HG02571 (cell line): ENCODE measurements around the gene LRRC45.

Source experiments
- ATAC-seq: cut with Tn5 transposase; IDR thresholded peaks from one replicate; pipeline ENCODE4 v1.9.1; 2021; ENCODE audit warnings: mild to moderate bottlenecking, moderate library complexity; ENCODE audit not compliant: unreplicated experiment

The LRRC45 gene

DNA sequence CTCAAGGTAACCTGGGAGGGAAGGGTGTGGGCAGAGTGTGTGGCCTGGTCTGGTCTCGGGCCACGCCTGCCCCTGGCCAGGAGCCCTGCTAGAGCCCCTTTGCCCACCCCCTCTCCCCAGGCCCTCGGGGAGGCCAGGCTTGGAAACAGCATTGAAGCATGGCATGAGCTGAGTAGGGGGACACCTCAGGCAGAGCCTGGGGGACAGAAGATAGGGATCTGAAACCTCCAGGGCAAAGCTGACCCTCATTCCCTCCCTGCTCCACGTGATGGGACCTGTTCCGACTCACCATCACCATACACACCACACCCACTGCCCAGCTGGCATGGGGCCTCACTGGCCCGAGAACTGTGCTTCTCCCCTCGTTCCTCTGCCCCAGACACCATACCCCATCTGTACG, 26.0 kb downstream of the LRRC45 start:
- ATAC-seq, result no peak

DNA sequence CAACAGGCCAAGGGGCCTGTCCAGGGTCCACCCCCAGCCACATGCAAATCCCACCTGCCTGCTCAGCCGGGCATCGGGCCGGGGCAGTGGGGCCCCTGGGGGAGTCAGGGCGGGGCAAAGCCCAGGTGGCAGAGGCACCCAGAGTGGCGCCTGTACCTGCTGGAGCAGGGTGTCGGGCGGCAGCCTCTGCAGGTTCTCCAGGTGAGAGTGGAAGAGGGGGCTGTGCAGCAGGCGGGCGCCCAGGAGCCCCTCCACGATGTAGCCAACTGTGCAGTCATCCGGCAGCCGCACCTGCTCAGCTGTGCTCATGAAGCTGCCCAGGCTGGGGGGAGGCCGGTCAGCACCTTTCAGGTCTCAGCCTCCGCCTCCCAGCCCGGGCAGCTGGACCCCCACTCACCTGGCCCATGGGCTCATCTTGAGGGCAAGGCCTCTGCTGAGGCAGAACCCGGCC, 26.4 kb downstream of the LRRC45 start:
- no peak for ATAC-seq

DNA sequence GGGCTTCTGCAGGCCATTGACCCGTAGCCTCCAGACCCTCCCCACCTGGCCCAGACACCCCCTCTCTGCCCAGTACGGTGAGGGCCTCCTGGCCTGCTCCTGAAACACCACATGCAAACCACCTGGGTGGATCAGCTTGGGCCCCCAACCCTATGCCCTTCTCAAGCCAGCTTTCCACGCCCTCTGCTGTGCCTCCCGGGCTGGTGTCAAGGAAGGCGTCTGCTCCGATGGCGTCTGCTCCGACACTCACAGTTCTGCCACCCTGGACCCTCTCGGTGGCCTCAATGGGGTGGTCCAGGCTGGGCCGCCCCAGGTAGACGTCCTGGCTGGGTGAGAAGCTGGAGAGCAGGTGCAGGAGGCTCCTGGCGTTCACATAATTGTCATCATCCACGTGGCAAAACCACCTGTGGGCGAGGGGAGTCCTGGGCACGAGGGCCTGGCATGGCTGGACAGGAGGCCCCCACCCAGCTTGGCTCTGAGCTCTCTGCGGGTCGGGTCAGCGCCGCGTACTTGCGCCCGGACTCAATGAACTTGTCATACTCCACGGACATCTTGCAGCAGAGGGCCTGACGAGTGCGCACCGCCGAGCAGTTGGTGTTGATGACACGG, 27.2 kb downstream of the LRRC45 start:
- ATAC-seq, result no peak

DNA sequence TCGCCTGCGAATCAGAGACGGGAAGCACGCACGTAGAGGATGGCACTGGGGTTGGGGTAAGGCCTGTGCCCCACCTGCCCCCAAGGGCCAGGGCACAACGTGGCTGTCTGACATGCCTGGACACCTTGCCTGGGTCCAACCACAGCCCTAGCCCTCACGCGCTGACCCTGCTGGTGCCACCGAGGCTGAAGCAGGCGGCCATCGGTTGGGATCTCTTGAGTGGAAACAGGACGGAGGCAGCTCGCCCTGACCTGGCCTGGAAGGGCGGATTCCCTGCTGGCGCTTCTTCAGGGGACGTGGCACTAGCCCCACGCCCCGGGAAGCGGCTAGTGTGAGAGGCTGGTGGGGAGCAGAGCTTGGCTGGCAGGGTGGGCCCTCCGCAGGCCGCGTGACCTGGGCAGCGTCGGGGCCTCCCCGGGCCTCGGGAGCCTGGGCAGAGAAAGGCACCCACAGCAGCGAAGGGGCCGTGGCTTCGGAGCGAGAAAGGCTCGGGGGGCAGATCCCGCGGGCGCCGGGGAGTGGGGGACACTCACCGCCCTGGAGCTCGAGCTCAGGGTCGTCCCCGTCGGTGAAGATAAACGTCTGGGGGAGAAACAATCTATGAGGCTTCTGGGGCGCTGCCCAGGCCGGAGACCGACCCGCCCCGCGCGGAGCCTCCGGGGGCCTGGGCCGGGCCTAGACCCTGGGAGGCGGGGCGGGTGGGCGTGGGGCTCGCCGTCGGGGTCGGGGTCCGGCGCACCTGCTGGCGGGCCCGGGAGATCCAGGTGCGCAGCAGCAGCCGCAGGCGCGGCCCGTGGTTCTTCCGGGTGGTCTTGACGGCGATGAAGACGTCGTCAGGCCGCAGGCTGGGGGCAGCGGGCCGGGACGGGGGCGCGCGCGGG, 27.9 kb downstream of the LRRC45 start:
- ATAC-seq, result no peak

DNA sequence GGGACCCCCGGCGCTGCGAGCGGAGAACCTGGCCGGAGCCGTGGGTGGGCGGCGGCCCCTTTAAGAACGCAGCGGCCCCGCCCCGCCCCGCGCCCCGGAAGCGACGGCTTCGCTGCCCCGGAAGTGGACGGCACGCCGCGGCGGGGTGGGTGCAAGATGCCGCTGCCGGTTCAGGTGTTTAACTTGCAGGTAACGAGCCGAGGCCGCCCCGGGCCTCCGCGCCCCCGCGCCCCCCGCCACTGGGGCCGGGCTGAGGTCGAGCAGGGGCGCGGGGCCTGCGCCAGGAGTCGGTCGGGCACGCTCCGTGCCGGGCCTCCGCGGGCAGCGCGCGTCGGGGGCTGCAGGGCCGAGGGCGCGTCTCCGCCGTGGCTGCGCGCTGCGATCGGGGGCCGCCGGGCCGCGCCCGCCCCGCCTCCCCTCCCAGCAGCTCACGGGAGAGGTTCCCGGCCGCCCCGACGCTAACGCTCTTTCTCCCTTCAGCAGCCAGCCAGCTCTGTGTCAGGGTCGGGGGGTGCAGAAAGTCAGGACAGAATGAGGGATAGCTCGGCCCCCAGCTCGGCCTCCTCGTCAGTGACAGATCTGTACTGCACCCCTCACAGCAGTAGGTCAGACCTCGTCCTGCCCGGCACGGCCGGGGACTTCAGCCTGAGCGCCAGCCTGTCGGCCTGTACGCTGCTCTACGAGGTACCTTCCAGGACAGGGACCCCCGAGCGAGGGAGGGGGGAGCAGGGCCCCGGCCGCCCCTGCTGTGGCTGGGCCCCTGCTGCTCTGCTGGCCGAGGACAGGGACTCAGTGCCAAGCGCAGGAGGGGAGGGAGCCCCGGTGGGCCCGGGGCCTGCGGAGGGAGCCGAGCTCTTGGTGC, 28.9 kb downstream of the LRRC45 start, which contains the start of the genes GPS1 and RFNG:
Gene GPS1 (plus strand): TSS at position 123 of the 862 bp plus-strand sequence. CDS start 34 bp downstream, at position 157.
Gene RFNG (minus strand): TSS at position 36 of the 862 bp plus-strand sequence. CDS start 45 bp downstream, outside the sequence.
- ATAC-seq, result no peak

DNA sequence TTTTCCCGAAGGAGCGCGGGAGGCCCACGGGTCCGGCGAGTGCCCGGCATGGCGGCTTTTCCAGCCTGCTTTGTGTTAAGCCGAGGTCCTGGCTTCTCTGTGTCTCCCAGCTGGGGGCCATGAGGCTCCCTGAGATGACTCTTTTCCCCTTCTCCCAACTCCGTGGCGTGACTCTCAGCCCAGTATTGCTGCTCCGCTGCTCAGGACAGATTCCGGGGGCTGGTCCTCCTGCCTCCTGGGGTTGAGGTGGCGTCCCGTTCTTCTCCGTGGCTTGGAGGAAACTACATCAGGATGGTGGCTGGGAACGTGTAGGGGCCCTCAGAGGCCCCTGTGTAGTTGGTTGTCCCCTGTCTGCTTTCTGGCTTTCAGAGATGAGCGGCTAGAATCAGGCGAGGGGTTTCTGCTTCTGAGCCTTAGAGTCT, 29.5 kb downstream of the LRRC45 start:
- no peak for ATAC-seq

DNA sequence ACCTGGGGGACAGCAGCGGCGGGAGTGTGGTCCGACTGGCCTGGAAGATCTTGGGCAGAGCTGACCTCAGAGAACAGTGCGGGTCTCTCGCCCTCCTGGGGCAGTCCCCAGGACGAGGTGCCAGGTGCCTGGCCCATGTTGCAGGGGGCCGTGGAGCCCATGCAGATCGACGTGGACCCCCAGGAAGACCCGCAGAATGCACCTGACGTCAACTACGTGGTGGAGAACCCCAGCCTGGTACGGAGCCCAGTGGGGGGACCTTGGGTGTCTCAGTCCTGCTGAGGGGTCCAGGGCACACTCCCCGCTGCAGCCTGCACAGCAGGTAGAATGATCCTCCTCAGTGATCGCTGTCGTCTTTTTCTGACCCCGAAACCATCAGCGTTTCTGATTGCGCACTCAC, 30.0 kb downstream of the LRRC45 start:
- ATAC-seq, result no peak

DNA sequence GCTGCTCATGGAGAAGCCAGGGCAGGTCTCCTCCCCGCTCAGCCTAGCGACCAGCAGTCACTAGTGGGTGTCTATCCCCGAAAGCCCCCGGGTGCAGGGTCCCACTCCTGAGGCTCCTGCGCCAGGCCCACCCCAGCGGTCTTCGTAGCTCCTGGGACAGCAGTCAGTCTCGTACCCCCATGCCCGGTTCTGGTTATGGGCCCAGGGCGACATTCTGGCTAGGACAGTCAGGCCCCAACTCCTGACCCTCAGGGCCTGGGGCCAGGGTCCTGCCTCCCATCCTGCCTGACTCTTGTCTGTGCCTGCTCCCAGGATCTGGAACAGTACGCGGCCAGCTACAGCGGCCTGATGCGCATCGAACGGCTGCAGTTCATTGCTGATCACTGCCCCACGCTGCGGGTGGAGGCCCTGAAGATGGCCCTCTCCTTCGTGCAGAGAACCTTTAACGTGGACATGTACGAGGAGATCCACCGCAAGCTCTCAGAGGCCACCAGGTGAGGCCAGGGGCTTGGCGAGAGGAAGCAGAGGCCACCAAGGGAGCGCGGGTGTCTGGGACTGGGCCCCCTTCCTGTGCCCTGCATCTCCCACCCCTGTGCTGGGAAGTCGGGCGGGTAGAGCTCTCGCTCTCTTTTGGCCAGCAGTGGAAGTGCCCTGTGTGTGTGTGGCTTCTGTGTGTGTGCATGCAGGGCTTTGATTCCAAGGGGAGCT, 30.6 kb downstream of the LRRC45 start:
- ATAC-seq, result no peak

DNA sequence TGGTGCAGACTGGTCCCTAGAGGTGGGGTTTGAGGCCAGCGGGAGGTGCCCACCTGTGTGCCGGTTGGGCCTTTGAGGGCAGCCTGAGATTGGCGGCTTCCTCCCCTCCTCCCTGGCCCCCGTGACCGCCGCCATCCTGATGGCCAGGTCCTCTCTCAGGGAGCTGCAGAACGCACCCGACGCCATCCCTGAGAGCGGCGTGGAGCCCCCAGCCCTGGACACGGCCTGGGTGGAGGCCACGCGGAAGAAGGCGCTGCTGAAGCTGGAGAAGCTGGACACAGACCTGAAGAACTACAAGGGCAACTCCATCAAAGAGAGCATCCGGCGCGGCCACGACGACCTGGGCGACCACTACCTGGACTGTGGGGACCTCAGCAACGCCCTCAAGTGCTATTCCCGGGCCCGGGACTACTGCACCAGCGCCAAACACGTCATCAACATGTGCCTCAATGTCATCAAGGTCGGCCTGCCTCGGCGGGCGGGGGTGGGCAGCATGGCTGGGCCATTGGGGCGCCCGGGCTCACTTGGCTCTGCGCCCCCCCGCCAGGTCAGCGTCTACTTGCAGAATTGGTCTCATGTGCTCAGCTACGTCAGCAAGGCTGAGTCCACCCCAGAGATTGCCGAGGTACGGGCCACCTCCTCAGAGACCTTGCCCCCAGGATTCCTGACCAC, 31.4 kb downstream of the LRRC45 start:
- no peak for ATAC-seq

DNA sequence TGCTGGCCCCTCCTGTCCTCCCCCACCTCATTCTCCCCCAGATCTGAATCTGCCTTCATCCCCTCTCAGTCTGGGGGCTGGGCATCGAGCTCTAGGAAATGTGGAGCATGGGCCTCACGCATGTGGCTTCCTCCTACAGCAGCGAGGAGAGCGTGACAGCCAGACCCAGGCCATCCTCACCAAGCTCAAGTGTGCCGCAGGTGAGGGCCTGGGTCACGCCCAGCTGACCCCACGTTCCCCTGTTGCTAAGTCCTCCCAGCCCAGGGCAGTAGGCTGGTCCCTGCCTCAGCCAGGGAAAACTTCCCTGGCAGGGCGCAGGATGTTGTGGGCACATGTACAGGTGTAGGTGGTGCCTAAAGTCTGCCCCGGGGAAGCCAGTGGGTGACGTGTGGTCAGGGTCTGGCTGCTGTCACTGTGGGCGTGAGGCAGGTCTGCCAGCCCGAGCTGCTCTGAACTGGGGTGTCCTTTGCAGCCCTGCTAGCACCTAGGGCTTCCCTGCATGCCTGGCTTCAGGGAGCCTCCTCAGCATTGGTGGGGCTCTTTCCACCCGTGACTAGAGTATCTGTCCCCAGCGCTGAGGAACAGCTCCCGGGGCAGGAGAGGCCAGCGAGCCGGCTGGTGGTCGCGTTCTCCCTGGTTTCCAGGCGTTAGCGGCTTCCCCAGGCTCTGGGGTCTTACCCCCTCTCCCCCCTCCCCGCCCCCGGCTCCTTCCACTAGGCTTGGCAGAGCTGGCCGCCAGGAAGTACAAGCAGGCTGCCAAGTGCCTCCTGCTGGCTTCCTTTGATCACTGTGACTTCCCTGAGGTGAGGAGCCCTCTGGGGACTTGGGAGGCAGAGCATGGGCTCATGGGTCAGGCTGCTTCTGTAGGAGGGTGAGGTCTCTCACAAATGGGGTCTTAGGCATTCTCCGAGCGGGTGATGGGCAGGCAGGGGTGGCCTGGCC, 32.2 kb downstream of the LRRC45 start:
- ATAC-seq, result no peak

DNA sequence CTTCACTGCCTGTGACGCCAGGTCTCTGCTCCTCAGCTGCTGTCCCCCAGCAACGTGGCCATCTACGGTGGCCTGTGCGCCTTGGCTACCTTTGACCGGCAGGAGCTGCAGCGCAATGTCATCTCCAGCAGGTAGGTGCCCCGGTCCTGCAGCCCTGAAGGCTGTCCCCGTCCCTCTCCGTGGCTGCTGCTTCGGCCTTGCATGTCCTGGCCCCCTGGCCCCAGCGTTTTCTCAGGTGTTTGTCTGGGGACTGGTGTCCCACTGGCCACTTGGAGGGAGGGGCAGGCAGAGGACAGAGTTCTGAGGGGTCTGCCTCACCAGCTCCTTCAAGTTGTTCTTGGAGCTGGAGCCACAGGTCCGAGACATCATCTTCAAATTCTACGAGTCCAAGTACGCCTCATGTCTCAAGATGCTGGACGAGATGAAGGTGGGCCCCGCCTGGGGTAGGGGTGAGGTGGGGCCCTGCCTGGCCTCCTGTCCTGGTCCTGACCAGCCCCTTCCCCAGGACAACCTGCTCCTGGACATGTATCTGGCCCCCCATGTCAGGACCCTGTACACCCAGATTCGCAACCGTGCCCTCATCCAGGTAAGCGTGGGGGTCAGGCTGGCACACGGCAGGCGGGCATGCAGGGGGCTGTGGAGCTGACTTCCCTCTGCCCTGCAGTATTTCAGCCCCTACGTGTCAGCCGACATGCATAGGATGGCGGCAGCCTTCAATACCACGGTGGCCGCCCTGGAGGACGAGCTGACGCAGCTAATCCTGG, 33.0 kb downstream of the LRRC45 start:
- ATAC-seq, result no peak

DNA sequence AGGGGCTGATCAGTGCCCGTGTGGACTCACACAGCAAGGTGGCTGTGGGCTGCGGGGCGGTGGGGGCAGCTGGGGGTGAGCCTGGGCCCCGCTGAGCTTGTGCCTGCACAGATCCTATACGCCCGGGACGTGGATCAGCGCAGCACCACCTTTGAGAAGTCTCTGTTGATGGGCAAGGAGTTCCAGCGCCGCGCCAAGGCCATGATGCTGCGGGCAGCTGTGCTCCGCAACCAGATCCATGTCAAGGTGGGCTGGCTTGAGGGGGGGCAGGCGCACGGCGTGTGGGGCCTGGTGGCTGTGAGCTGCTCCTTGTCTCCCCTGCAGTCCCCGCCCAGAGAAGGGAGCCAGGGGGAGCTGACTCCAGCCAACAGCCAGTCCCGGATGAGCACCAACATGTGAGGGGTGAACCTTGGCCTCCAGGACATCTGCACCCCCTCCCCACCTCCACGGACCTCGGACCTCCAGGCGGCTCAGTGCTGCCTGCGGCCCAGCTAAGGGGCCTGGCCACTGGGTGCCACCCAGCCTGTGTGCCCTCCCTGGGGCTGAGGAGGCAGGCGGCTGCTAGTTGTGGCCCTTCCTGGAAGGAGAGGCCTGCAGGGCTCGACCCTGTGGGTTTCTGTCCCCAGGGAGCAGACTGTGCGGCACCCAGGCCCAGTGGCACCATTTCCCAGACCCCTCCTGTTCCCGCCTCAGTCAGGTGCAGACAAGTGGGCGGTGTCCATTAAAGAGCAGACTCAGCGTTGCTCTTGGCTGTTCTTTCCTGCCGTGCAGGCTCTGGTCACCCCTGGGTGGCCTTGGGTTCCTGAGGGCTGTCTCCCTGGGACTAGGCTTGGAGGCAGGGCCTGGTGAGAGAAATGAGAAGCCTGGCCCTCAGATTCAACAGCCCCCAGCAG, 33.9 kb downstream of the LRRC45 start:
- no peak for ATAC-seq

DNA sequence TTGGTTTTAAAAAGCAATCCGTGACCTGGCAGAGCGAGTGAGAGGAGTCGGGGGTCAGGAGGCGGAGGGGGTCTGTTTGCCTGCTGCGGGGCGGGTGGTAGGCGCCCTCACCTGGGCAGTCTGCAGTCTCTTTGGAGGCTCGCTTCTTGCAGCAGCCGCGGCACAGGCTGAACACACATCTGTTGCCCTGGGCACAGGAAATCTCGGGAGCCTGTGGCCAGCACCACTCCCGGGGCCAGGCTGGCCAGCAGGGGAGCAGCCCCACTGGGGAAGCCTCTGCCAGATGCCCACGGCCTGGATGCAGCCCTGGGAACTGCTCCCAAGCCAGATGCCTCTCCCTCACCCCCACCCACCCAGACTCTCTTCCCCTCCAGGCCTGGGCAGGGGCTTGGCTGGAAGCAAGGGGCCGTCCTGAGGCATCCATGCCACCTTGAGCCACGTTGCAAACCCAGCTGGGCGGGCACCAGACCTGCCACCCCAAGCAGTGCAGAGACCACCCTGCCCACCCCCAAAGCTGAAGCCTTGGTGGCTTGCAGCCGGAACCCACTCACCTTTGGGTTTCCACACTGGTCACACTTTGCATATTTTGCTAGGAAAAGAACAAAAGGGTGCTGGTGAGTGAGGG, 35.2 kb downstream of the LRRC45 start:
- no peak for ATAC-seq

DNA sequence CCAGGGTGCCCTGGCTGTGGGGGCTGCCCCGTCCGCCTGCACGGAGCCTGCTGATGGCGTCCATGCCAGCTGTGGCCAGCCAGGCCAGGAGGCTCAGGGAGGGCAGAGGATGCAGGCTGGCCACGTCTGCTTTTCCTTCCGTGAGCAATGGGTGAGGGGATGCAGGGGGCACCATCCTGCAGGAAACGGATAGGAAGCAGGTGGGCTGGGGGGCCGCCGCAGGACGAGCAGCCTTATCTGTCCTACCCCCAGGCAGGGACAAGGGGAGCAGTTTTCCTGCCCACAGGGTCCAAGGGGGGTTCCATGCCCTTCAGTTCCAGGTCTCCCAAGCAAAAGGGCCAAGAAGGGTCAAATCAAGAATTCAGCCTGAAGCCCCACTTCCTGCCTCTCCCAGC, 35.7 kb downstream of the LRRC45 start:
- no peak for ATAC-seq

DNA sequence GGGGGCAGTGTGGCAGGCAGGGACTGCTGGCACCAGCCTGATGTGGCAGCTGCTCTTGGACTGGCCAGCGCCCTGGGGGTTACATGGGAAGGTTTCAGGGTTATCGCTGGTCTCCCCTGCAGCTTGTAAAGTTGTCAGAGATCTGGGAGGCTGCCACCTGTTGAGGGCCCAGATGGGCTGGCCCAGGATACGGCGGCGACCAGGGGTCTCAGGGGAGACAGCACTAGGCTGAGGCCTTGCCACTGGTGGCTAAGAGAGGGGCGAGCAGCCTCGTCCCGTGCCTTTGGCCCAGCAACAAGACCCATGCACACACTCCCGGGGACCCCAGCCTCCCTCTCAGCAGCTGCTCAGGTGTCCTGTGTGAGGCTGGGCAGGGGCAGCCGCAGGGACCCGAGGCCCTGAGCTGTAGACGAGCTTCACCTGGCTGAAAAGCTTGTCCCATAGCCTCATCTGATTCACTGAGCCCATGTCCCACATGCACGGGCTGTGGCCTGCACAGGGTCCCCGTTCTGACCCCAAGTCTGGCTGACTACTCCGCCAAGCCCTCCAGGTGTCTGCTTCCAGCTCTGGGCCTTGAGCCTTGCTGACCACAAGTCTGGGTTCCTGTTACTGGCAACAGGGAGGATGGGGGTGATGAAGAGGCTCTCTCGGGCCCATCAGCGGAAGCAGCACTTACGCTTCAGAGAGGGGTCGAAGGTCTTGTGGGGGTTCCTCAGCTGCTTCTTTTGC, 36.3 kb downstream of the LRRC45 start:
- ATAC-seq, result no peak

DNA sequence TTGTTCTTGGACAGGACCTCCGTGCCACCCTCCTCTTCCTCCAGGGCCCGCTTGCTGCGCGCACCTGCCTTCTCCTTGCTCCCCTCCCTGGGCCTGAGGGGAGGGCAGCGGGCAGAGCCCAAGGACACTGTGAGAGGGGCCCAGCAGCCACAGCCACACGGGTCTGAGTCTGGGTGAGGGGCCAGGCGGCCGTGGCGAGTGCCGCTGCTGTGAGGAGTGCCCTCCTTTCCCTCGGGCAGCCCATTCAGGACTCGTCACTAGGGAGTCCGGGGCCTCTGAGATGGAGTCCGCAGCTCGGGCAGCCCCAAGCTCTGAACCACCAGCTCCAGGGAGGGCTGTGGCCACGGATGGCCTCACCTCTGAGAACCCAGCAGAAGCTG, 36.9 kb downstream of the LRRC45 start:
- ATAC-seq, result no peak
